HG03064 (cell line): ENCODE data around the gene MAST4.

Source experiments
- ATAC-seq: cut with Tn5 transposase; IDR thresholded peaks from one replicate; pipeline ENCODE4 v1.9.1; 2021; ENCODE audit warnings: low read depth; ENCODE audit not compliant: unreplicated experiment

Gene MAST4

DNA sequence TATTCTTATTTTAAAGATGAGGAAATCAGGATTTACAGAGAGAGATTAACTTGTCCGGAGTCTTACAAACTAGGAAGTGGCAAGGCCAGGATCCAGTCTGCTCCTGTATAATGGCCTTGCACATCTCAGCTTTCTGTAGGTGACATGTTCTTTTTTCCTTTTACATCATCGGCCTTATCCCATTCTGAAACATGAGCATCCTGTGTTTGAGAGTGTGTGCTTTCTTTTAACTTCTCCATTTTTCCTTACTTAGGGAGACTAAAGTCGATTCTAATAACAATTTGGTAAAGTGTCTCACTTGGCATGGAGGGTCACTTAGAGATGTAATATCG, 385.8 kb downstream of the MAST4 start:
- no peak for ATAC-seq

- ATAC-seq = no peak
Observed at GRCh38 chr5:66982470-66982869, 386.3 kb downstream of the MAST4 start.

DNA sequence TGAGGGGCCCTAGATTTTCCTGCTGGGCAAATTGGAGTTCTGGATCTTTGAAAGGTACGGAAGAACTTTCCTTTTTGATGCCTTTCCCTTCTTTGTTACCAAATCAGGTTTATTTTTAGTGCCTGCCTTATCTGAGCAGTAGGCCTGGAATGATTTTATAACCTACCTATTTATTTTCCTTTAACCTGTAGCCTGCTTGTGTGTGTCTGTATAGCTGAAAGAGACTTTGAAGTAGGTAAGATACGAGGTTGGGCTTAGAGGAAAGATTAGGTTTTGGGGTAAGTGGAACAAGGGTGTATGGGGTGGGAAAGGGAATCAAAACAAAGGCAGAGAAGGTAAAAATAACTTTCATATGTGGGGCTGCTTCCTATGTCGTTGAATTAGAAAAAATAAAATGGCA, 389.2 kb downstream of the MAST4 start:
- ATAC-seq = no peak

- ATAC-seq = no peak
Observed at GRCh38 chr5:66986009-66986408, 389.8 kb downstream of the MAST4 start.

- no peak for ATAC-seq
Observed at GRCh38 chr5:66986534-66986933, 390.3 kb downstream of the MAST4 start.

DNA sequence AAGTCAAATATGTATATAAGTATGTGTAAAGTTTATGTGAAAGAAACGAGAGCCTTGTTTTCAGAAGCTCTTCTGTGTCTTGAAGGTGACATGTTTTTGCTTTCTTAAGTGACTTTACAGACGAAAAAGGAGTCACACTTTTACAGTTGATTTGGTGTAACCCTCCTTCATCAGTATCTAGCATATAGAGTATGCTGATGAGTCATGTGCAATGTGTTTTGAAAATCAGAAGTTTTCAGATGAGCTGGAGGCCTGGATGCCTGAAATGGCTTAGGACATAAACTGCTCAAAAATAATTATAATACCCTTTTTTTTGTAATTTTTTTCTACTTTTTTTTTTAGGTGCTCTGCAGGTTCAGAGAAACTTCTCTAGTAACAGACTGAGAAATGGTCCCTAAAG, 390.9 kb downstream of the MAST4 start:
- ATAC-seq = no peak

GRCh38 chr5:66987540-66987939, 391.3 kb downstream of the MAST4 start:
- ATAC-seq = no peak

- no peak for ATAC-seq
Observed at GRCh38 chr5:66987949-66988838, 392.0 kb downstream of the MAST4 start.

- no peak for ATAC-seq
Observed at GRCh38 chr5:66989286-66989685, 393.1 kb downstream of the MAST4 start.

DNA sequence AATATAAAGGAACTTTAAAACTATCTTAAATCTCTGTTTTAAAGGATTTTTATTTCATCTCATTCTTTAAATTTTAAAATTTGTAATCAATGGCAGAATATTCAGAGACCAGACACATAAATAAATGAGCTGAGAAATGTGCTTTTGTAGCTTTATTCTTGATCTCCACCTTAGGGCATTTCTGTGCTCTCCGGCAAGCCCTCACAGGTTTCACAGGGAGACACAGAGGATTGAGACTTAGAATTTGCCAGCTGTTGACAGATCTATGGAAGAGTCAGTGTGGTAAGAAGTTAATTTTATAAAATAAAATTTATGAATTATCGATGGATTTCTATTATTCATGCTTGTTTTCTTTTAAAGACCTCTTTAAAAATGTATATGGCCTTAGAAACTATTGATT, 393.6 kb downstream of the MAST4 start:
- no peak for ATAC-seq

- ATAC-seq = no peak
Observed at GRCh38 chr5:66991746-66992145, 395.6 kb downstream of the MAST4 start.

GRCh38 chr5:66992547-66992946, 396.4 kb downstream of the MAST4 start:
- no peak for ATAC-seq

- no peak for ATAC-seq
Observed at GRCh38 chr5:66993448-66993847, 397.3 kb downstream of the MAST4 start.

- no peak for ATAC-seq
Observed at GRCh38 chr5:66993882-66994281, 397.7 kb downstream of the MAST4 start.

DNA sequence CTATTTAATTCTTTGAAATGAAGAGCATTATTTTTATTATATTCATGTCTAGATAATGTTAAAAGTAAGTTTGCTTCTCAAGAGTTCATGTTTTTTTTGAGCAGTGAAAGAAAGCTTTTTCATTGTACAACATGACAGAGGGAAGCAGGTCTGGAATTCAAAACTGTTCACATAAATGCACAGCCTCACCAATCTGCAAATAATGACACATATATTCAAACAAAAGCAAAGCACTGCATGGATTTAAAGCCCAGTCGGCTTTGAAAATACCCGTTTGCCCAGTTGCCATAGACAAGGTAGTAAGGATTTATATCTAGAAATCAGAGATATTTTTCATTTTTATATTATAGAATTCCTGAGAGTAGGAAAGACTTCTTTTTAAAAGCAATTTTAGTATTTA, 398.6 kb downstream of the MAST4 start:
- ATAC-seq = no peak

GRCh38 chr5:67000794-67001475, 404.7 kb downstream of the MAST4 start:
- no peak for ATAC-seq

DNA sequence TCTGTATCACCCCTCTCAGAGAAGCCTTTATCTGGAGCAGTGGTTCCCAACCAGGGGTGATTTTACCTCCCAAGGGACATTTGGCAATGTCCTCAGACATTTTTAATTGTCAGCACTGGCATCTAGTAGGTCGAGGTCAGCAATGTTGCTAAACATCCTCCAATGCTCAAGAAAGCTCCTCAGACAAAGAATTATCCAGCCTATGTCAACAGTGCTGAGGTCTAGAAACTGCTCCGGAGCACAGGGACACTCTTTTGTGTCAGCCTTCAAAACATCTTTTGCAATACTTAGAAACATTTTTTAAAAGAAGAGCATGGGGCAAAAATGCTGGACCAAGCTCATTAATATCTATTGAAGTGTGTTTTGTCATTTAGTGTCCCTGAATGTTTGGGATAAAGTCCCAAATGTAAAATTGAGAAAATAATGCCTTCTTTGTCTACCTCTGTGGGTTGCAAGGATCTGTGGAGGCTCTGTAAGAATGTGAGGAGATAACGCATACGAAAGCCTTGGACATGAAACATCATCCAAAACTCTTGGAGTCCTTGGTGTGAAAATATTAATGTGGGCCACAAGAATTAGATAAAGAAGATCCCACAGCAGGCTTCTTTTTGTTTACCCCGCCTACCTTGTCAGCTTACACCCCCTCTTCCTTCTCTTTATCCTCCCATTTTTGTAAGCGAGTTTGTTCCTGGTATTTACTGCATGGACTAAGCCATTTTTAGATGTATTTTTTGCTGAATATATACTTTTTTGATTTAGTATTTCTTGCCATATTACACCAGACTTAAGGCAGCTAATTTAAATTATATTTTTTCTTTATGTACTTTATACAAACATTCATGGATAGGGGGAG, 406.9 kb downstream of the MAST4 start:
- no peak for ATAC-seq

GRCh38 chr5:67003685-67003934, 407.4 kb downstream of the MAST4 start:
- no peak for ATAC-seq

- ATAC-seq = no peak
Observed at GRCh38 chr5:67003935-67004729, 407.9 kb downstream of the MAST4 start.

DNA sequence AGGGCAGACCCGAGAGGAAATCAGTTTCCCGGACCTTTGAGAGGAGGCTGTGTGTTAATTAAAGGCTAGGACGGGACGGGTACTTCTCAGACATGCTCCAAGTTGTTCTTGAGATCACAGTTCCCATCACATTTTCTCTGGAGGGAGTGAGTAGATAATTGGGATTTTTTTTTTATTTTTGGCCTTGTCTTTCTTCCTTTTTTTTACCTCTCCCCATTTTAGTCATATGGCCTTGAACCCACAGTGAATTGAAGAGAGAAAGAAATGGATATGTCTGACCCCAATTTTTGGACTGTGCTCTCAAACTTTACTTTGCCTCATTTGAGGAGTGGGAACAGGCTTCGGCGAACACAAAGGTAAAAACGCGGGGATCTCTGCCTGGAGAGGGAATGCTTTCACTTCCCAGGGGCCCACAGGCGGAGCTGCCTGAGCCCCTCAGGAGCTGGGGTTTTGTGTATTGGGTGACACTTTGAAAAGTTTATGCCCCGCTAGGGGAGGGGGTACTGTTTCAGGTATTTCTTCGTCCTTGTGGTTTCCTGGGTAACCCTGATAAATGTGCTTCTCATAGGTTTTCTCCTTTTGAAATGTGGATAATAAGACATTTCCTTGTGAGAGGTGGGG, 408.6 kb downstream of the MAST4 start:
- no peak for ATAC-seq
